HG03469 (cell line): ENCODE results near the gene DYNC1I1.
A peak's percentile ranks its signal among the peaks of the same experiment; 100 is the strongest.

Source experiments
- ATAC-seq: cut with Tn5 transposase; IDR thresholded peaks from one replicate; pipeline ENCODE4 v1.9.1; 2021; ENCODE audit warnings: mild to moderate bottlenecking, moderate library complexity, moderate number of reproducible peaks; ENCODE audit not compliant: unreplicated experiment

Gene DYNC1I1

DNA sequence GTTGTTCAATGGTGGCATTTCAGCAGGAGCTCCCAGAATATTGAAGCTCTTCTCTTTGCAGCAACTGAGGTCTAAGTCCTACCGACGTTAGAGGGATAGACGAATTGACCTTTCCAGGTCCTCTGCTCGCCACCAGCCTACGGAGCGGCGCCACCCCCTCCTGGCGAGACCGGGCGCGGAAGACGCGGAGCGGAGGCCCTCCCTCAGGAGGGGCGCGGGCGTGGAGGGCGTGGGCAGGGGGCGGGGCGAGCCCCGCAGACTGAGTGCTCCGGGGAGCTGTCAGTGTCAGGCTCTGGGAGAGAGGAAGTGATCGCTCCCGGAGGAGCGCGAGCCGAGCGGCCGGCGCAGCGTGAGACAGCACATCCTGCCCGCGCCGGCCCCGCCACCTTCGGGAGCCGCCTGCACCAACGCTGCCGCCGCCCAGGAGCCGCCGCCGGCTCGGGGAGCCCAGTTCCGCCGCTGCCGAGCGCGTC, at the start of gene DYNC1I1:
TSS of gene DYNC1I1 (plus strand) at position 257 of the 473 bp plus-strand sequence. CDS start 32,176 bp downstream, outside the sequence.
- peak; percentile 81 for ATAC-seq

DNA sequence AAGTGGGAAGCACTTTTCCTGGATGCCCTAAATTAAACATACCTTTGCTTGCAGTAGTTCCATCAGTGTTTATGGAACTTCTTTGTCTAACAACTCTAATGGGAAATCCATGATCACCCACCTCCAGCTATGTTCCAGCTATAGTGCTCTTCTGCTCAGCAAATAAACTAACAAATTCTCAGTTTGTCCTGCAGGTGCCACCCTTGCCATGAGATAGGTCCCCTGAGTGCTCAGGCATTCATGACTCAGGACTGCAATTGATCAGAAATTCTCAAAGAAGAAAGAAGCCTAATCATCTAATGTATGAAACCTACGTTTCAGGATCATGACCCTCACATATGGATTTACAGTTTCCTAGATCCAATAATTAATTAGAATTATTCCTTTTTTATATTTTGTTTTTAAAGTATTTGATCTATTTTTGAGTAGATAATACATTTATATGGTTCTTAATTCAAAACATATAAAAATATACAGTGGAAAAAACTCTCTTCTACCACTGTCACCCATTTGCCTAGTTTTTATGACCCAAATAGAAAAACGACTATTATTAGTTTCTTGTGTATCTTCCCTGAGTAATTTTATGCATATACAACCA, 48.7 kb upstream of the DYNC1I1 start:
- peak; percentile 58 for ATAC-seq

GRCh38 chr7:95725205-95725604, 47.1 kb upstream of the DYNC1I1 start:
- ATAC-seq: no peak

DNA sequence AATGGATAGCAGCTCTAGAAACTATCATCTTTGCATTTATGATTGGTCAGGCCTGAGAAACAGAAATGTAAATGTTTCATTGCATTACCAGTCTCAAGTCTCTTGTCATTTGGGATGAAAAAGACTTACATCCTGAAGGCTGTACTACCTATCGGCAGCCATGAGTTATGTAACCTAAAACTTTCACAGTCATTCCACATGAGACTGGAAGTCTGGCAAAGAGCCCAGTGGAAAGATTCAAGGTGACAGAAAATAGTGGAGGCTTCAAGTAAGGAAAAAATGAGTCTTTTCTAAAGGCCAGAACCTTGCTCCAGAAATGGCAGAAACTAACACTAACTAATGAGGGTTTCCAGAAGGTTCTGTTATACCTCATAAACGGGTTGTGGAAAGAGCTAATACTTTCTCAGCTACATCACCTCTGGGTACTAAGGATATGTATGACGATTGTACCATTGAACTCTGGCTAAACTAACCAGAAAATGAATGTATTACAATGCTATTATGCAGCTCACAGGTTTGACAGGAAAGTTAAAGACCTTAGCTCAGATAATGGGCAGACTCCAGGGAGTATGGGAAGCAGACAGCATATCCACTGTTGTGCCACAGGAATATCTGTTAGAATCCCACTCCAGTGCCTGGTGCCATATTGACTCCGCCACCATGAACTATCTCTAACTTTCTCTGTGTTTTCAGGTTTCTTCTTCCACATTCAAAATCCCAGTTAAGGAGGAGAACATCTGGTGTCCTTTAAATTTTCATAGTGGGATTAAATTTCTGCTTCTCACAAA, 41.7 kb upstream of the DYNC1I1 start:
- no peak for ATAC-seq

DNA sequence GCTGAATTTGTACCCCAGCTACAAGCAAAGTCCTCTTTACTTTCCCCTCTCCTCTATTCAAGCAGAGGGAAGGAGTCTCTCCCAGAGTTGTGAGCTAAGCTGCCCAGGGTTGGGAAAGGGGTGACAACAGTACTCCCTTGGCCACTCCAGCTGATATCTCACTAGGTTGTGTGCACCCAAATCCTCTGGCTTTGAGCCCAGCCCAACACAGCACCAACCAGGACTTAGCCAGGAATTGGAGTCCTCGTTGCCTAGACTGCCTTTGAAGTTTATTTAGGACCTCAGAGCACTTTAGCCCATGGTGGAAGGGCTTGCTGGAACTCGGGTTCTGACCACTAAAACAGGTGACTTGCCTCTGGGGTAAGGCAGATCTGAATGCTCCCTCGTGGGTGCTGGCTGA, 35.7 kb upstream of the DYNC1I1 start:
- no peak for ATAC-seq

- no peak for ATAC-seq
These were observed 34.4 kb upstream of the DYNC1I1 start for GRCh38 chr7:95737828-95738505.

- no peak for ATAC-seq
These were observed 23.3 kb upstream of the DYNC1I1 start for GRCh38 chr7:95749044-95749443.

DNA sequence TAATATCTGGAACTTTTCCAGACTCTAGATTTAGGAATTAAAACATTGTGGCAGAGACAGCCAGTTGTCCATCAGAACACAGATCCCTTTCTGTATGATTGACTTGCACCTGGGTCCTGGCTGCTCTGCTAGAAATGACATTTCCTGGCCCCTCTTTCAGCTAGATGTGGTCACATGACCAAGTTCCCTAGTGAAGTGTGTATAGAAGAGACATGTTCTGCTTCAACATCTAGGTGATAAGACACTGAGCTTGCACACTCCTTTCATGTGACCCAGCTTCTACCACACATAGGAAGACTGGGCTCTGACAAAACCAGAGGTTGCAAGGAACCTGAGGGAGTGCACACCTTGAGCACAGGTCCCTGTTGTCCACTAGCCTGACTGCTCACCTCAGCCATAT, 22.8 kb upstream of the DYNC1I1 start:
- ATAC-seq: no peak

DNA sequence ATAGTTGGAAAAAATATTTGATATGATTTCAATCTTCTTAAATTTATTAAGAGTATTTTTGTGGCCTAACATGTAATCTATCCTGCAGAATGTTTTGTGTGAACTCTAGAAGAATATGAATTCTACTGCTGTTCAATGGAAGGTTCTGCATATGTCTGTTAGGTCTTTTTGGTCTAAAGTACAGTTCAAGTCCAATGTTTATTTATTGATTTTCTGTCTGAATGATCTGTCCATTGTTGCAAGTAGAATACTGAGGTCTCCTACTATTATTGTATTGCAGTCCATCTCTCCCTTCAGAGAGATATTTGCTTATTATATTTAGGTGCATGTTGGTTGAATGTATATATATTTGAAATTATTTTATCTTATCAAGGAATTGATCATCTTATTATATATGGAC, 18.9 kb upstream of the DYNC1I1 start:
- no peak for ATAC-seq

DNA sequence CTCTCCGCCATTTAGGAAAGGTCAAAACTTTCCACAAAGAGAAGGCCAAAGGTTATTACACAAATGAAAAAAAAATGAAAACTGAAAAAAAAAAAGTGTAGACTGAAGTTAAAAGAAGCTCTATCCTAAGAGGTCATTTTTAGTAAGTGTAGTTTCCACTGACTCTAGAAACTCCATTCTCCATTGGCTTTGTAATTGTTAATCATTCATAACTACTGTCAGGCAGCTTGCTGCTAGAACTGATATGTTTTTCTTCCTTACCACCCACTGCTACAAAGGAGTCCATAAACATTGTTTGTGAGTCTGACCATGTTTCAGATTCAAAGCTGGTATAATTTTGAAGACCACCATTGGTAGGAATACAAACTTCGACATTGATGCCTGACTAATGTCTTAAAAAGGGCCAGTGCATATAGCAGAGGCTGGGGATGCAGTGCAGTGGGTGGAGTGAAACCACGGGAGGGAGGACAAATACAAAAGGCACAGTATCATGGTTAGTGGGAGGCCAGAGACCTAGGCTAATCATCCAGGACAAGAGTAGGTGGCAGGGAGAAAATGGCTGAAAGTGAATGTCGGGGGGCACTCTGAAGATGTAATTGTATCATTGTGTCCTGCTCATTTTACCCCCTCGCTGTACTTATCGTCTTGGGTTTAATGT, 16.9 kb upstream of the DYNC1I1 start:
- ATAC-seq: no peak

DNA sequence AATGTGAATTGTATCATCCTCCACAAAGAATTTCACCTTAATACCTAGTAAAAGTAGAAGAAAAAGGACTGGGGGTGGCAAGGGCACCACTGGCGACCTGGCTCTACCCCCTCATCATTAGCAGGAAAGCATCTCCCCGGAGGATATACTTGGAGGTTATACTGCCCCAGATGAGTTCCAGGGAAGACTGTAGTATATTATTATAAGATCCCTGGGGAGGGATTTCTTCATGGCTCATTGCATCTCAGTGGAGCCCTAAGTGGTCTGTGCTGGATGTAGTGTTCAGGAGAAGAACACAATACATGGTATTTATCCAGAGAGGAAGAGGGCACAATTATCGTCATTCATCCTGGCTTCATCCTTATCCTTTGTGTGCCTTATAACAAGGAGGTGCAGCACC, 14.2 kb upstream of the DYNC1I1 start:
- ATAC-seq: no peak

DNA sequence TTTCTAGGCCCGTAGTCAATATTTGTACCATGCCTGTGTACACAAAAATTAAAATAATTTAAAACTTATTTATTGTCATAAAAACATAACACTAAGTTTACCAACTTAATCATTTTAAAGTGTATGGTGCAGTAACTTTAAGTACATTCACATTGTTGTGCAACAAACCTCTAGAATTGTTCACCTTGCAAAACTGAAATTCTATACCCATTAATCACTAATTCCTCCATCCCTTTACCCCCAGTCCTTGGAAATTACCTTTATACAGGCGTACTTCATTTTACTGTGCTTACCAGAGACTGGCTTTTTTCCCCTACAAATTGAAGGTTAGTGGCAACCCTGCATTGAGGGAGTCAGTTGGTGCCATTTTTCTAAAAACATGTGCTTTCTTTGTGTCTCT, 6.3 kb upstream of the DYNC1I1 start:
- no peak for ATAC-seq

- ATAC-seq: no peak
These were observed 5.7 kb upstream of the DYNC1I1 start for GRCh38 chr7:95766657-95767056.

GRCh38 chr7:95772771-95773581, 622 bp downstream of the DYNC1I1 start:
- ATAC-seq: no peak

- ATAC-seq: no peak
These were observed 4.3 kb downstream of the DYNC1I1 start for GRCh38 chr7:95776561-95777185.

DNA sequence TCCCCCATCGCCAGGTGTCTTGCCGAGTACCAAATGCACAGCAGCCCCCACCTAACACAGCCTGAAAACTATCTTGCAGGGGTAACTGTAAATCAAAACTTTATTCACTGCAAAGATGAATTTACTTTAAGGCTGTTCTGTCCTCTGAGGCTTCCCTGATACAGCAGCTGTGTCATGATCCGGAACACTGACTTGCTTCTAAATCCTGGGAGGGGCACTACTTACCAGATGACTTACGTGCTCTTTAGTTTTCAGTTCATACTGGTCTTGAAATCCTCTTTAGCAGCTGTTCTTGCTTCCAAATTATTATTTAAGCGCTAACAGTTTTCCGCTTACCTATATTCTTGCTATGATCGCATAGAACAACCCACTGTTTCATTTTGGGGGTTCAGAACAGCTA, 4.9 kb downstream of the DYNC1I1 start:
- no peak for ATAC-seq

GRCh38 chr7:95780665-95781064, 8.3 kb downstream of the DYNC1I1 start:
- no peak for ATAC-seq

- ATAC-seq: no peak
These were observed 9.7 kb downstream of the DYNC1I1 start for GRCh38 chr7:95781961-95782586.

DNA sequence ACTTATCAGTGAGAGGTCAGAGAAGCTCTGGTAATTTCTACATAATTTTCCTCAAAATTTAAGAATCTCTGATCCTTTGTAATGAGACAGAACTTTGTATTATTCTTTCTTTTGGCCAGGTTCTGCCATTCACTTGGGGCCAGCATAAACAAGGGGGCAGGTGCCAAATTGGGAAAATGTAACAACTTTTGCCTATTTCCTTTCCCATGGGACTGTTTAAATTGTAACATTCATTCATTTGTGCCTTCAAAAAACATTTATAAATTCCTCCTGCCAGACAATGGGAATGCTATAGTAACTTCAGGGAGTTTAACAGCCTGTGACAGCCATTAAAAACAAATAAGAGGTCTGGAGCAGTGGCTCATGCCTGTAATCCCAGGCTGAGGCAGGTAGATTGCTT, 12.4 kb downstream of the DYNC1I1 start:
- ATAC-seq: no peak

- ATAC-seq: no peak
These were observed 15.9 kb downstream of the DYNC1I1 start for GRCh38 chr7:95788258-95788657.
